AG04449 (cell line): ENCODE results near the gene ERH.

Experiments used
- CTCF ChIA-PET: fragments of 350-600 bp; formaldehyde crosslinking; extraction: SDS; loops from one replicate; lab custom pipeline; 2021; ENCODE audit warnings: antibody characterized with exemption; lab: Yijun Ruan, JAX
- POLR2A ChIA-PET: fragments of 400-600, 350-600 bp; formaldehyde crosslinking; extraction: SDS; loops from one replicate; lab custom pipeline; 2020; ENCODE audit warnings: antibody characterized with exemption, inconsistent platforms; lab: Yijun Ruan, JAX
- DNase-seq: peaks from one replicate; pipeline ENCODE4 v3.0.0-alpha.2; 2010; ENCODE audit warnings: low read depth, low spot score
- H3K4me3 ChIP-seq: 2 replicates; pipeline ENCODE4 v1.5.1; 2011; ENCODE audit warnings: low read depth, mild to moderate bottlenecking, control low read depth, low read length
- CTCF ChIP-seq: IDR thresholded peaks from one replicate; pipeline ENCODE4 v1.5.1; 2011; ENCODE audit warnings: mild to moderate bottlenecking, moderate library complexity, low read length, control low read depth, inconsistent platforms; ENCODE audit not compliant: insufficient read depth; ENCODE audit errors: missing control alignments

ERH gene

GRCh38 chr14:69354383-69355153 is 43.5 kb downstream of the ERH start:
- CTCF ChIA-PET = interaction anchor here (1.0 to 1.1 kb wide), 2 partner anchors 8 to 10 kb away, joined by 3 to 5 read pairs; no protein-coding TSS in a partner anchor
- DNase-seq = no peak
- POLR2A ChIA-PET = no interaction called here
- no peak overlapping the region for H3K4me3 ChIP-seq
- no peak for TF ChIP-seq CTCF

GRCh38 chr14:69353168-69353567 is 44.9 kb downstream of the ERH start:
- DNase-seq = no peak
- POLR2A ChIA-PET = no interaction called here
- CTCF ChIA-PET = no interaction called here
- no peak for TF ChIP-seq CTCF
- H3K4me3 ChIP-seq = no peak overlapping the region

- CTCF ChIA-PET = interaction anchor here (1.0 to 1.6 kb wide), 5 partner anchors 8 to 109 kb away, joined by 3 to 9 read pairs (median 5); no protein-coding TSS in a partner anchor
- H3K4me3 ChIP-seq = no peak overlapping the region
- TF ChIP-seq CTCF = no peak
- POLR2A ChIA-PET = no interaction called here
- no peak for DNase-seq
Observed at GRCh38 chr14:69351911-69352310, 46.2 kb downstream of the ERH start.

- H3K4me3 ChIP-seq = no peak overlapping the region
- no peak for DNase-seq
- ChIA-PET POLR2A (no interaction called here), CTCF (interaction anchor here (1.0 to 1.6 kb wide), 5 partner anchors 9 to 109 kb away, joined by 3 to 9 read pairs (median 5); no protein-coding TSS in a partner anchor)
- TF ChIP-seq CTCF = no peak
Observed at GRCh38 chr14:69351385-69351784, 46.7 kb downstream of the ERH start.

- no peak overlapping the region for H3K4me3 ChIP-seq
- DNase-seq = no peak
- ChIA-PET CTCF (interaction anchor here (1.0 to 1.6 kb wide), 4 partner anchors 9 to 102 kb away, joined by 3 to 9 read pairs (median 4); no protein-coding TSS in a partner anchor), POLR2A (no interaction called here)
- TF ChIP-seq CTCF = no peak
Observed at GRCh38 chr14:69350892-69351291, 47.2 kb downstream of the ERH start.

- no peak overlapping the region for H3K4me3 ChIP-seq
- TF ChIP-seq CTCF = no peak
- ChIA-PET CTCF (interaction anchor here (8.1 kb wide), 1 partner anchor 108 kb away, joined by 86 read pairs; no protein-coding TSS in a partner anchor), POLR2A (no interaction called here)
- DNase-seq = no peak
Observed at GRCh38 chr14:69349091-69349777, 48.9 kb downstream of the ERH start.
